Mammary epithelial cell (primary cell): ENCODE data around the gene ZNF256.

Experiments used
- CTCF ChIP-seq, 2 donors: IDR thresholded peaks in 1 of 2; conservative IDR thresholded peaks in 1 of 2; 2 replicates each; pipeline ENCODE4 v1.5.1; 2011 to 2012; ENCODE audit warnings: inconsistent platforms in 2 of 2, low read length in 2 of 2, mild to moderate bottlenecking in 2 of 2, control low read depth in 1 of 2, low read depth in 1 of 2; ENCODE audit not compliant: insufficient read depth in 1 of 2; ENCODE audit errors: extremely low read depth in 1 of 2
- EZH2 ChIP-seq: IDR thresholded peaks from 2 replicates; pipeline ENCODE4 v1.6.1; 2012; ENCODE audit warnings: low read length, inconsistent platforms, borderline replicate concordance

- TF ChIP-seq EZH2 (no peak), CTCF (conservative IDR thresholded peaks at IDR 0.05 in 1 of 2, IDR thresholded peaks at IDR 0.05 in 1 of 2; ENCODE audit: extremely low read depth in 1 of 2, insufficient read depth in 1 of 2, low read depth in 1 of 2, low read length in 2 of 2) (no peak)
Observed at GRCh38 chr19:57954996-57955395, 7.5 kb upstream of the ZNF256 start.
